WTC11 (cell line): ENCODE data around the gene PRPF40B. TPM values are rescaled to one million over a fixed set of nuclear protein-coding genes. Genes with fewer than 3 reads are reported as not detected.

ENCODE experiments used
- ATAC-seq: fragments of 200-7000 bp; cut with Tn5 transposase; 2 replicates; pipeline ENCODE4 v1.10.0; 2021; ENCODE audit warnings: mild to moderate bottlenecking, moderate library complexity
- CTCF ChIA-PET: fragments of 300-600 bp; sonication (Branson Sonifier 250); formaldehyde crosslinking; loops from one replicate; lab custom pipeline; 2021; ENCODE audit warnings: antibody characterized with exemption; lab: Charles Lee
- POLR2A ChIA-PET: fragments of 350-600 bp; sonication (Branson Sonifier 250); formaldehyde crosslinking; loops from one replicate; lab custom pipeline; 2021; ENCODE audit warnings: antibody characterized with exemption; lab: Charles Lee
- DNase-seq: peaks from one replicate; pipeline ENCODE4 v3.0.0; 2021; ENCODE audit warnings: low spot score
- H3K27ac Mint-ChIP-seq: 2 replicates; pipeline ENCODE4 v1.8.0; 2021; ENCODE audit warnings: mixed read lengths
- H3K27me3 Mint-ChIP-seq: 2 replicates; pipeline ENCODE4 v1.8.0; 2021; ENCODE audit warnings: low read depth, mild to moderate bottlenecking, moderate library complexity, mixed read lengths
- H3K36me3 Mint-ChIP-seq: 2 replicates; pipeline ENCODE4 v1.8.0; 2021; ENCODE audit warnings: mixed read lengths
- H3K4me1 Mint-ChIP-seq: 2 replicates; pipeline ENCODE4 v1.8.0; 2022; ENCODE audit warnings: mixed read lengths
- H3K4me3 Mint-ChIP-seq: 2 replicates; pipeline ENCODE4 v1.8.0; 2021; ENCODE audit warnings: mild to moderate bottlenecking, moderate library complexity, mixed read lengths
- H3K9me3 Mint-ChIP-seq: 2 replicates; pipeline ENCODE4 v1.8.0; 2021; ENCODE audit warnings: mixed read lengths
- MAX ChIP-seq: sonication (generic); formaldehyde crosslinking; IDR thresholded peaks from 2 replicates; pipeline ENCODE4 v1.8.0; 2022; ENCODE audit warnings: mild to moderate bottlenecking, missing genetic modification reagents
- TEAD1 ChIP-seq: sonication (generic); formaldehyde crosslinking; IDR thresholded peaks from 2 replicates; pipeline ENCODE4 v1.8.0; 2022; ENCODE audit warnings: mild to moderate bottlenecking, missing genetic modification reagents
- ZNF121 ChIP-seq: sonication (generic); formaldehyde crosslinking; IDR thresholded peaks from 2 replicates; pipeline ENCODE4 v1.8.0; 2023; ENCODE audit warnings: missing genetic modification reagents
- total RNA-seq: library from RNA; stranded (reverse); gene quantifications from 3 replicates; pipeline ENCODE4 v1.2.3, GENCODE V29; 2021
- TF ChIP-seq, protein P1 (sequence below): sonication (generic); formaldehyde crosslinking; IDR thresholded peaks from 2 replicates; pipeline ENCODE4 v1.8.1; 2023; ENCODE audit warnings: mild to moderate bottlenecking, moderate library complexity, missing genetic modification reagents
- TF ChIP-seq, protein P2 (sequence below): sonication (generic); formaldehyde crosslinking; IDR thresholded peaks from 2 replicates; pipeline ENCODE4 v1.8.1; 2023; ENCODE audit warnings: mild to moderate bottlenecking, missing genetic modification reagents, borderline replicate concordance
- TF ChIP-seq, protein P3 (sequence below): sonication (generic); formaldehyde crosslinking; IDR thresholded peaks from 2 replicates; pipeline ENCODE4 v1.8.1; 2022; ENCODE audit warnings: mild to moderate bottlenecking, missing genetic modification reagents, moderate library complexity, borderline replicate concordance

Gene PRPF40B
- total RNA-seq, 1 experiment from 2014 or later, result 46.0 TPM

- TF ChIP-seq, protein P1, sequence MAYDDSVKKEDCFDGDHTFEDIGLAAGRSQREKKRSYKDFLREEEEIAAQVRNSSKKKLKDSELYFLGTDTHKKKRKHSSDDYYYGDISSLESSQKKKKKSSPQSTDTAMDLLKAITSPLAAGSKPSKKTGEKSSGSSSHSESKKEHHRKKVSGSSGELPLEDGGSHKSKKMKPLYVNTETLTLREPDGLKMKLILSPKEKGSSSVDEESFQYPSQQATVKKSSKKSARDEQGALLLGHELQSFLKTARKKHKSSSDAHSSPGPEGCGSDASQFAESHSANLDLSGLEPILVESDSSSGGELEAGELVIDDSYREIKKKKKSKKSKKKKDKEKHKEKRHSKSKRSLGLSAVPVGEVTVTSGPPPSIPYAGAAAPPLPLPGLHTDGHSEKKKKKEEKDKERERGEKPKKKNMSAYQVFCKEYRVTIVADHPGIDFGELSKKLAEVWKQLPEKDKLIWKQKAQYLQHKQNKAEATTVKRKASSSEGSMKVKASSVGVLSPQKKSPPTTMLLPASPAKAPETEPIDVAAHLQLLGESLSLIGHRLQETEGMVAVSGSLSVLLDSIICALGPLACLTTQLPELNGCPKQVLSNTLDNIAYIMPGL, result no peak
- TF ChIP-seq MAX (CRISPR knock-in tag) (no peak), TEAD1 (no peak)
- TF ChIP-seq, protein P2, sequence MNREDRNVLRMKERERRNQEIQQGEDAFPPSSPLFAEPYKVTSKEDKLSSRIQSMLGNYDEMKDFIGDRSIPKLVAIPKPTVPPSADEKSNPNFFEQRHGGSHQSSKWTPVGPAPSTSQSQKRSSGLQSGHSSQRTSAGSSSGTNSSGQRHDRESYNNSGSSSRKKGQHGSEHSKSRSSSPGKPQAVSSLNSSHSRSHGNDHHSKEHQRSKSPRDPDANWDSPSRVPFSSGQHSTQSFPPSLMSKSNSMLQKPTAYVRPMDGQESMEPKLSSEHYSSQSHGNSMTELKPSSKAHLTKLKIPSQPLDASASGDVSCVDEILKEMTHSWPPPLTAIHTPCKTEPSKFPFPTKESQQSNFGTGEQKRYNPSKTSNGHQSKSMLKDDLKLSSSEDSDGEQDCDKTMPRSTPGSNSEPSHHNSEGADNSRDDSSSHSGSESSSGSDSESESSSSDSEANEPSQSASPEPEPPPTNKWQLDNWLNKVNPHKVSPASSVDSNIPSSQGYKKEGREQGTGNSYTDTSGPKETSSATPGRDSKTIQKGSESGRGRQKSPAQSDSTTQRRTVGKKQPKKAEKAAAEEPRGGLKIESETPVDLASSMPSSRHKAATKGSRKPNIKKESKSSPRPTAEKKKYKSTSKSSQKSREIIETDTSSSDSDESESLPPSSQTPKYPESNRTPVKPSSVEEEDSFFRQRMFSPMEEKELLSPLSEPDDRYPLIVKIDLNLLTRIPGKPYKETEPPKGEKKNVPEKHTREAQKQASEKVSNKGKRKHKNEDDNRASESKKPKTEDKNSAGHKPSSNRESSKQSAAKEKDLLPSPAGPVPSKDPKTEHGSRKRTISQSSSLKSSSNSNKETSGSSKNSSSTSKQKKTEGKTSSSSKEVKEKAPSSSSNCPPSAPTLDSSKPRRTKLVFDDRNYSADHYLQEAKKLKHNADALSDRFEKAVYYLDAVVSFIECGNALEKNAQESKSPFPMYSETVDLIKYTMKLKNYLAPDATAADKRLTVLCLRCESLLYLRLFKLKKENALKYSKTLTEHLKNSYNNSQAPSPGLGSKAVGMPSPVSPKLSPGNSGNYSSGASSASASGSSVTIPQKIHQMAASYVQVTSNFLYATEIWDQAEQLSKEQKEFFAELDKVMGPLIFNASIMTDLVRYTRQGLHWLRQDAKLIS, result no peak
- TF ChIP-seq, all 79 proteins: peak for 0
These were observed 69.5 kb downstream of the PRPF40B start (continued) for GRCh38 chr12:49692851-49693250.

- CTCF ChIA-PET, result interaction anchor here (1.1 to 1.2 kb wide), 2 partner anchors 13 to 19 kb away, joined by 3 to 4 read pairs; no protein-coding TSS in a partner anchor
These were observed 70.6 kb downstream of the PRPF40B start for GRCh38 chr12:49693931-49694444.

More at GRCh38 chr12:49693931-49694444, 70.6 kb downstream of the PRPF40B start:
- H3K36me3 Mint-ChIP-seq, result no peaks in the 10 kb centered on the region
- POLR2A ChIA-PET, result no interaction called here
- TF ChIP-seq, protein P3, sequence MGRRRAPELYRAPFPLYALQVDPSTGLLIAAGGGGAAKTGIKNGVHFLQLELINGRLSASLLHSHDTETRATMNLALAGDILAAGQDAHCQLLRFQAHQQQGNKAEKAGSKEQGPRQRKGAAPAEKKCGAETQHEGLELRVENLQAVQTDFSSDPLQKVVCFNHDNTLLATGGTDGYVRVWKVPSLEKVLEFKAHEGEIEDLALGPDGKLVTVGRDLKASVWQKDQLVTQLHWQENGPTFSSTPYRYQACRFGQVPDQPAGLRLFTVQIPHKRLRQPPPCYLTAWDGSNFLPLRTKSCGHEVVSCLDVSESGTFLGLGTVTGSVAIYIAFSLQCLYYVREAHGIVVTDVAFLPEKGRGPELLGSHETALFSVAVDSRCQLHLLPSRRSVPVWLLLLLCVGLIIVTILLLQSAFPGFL, result no peak
- peak; percentile 89 for TF ChIP-seq ZNF121 (CRISPR knock-in tag)
- DNase-seq (no peak), ATAC-seq (no peak)
- no peak overlapping the region for H3K4me3 Mint-ChIP-seq
- H3K9me3 Mint-ChIP-seq, result no peaks in the 10 kb centered on the region
- H3K27ac Mint-ChIP-seq, result 0 out of 2 replicates have a peak overlapping the region, but pooled peaks have one; percentile 15
- H3K4me1 Mint-ChIP-seq, result peaks cover 61% of the 10 kb centered on the region
- H3K27me3 Mint-ChIP-seq, result no peaks in the 10 kb centered on the region

Other genes starting within 250 kb of the PRPF40B start
- gene KCNH3, start 84.5 kb upstream of the PRPF40B start, total RNA-seq, result 0.27 to 0.44 TPM (median 0.44 TPM) in 3 replicates
- gene MCRS1, start 55.4 kb upstream of the PRPF40B start, total RNA-seq, result 94.8 to 105 TPM (median 96.5 TPM) in 3 replicates
- gene FAM186B, start 17.9 kb upstream of the PRPF40B start, total RNA-seq, result 0.16 to 0.39 TPM (median 0.21 TPM) in 3 replicates
- gene FMNL3, start 83.8 kb downstream of the PRPF40B start, total RNA-seq, result 15.2 to 19.3 TPM (median 15.6 TPM) in 3 replicates
- gene TMBIM6, start 118.0 kb downstream of the PRPF40B start, total RNA-seq, result 402 to 417 TPM (median 412 TPM) in 3 replicates
- 22.1 to 27.8 TPM (median 22.4 TPM) in 3 replicates for gene NCKAP5L, start 204.9 kb downstream of the PRPF40B start, total RNA-seq
- gene BCDIN3D, start 219.5 kb downstream of the PRPF40B start, total RNA-seq, result 1.6 to 3.2 TPM (median 2.4 TPM) in 3 replicates